Measurements from ENCODE around the gene WNT7A. TPM values are rescaled to one million over a fixed set of nuclear protein-coding genes. Genes with fewer than 3 reads are reported as not detected.

WNT7A gene
- total and polyA plus RNA-seq, 8 donors: 0.35 TPM; not detected in 7

GRCh38 chr3:13845806-13846205 is 34.1 kb downstream of the WNT7A start:
- DNase-seq: no peak
- Histone ChIP-seq H3K27ac (no peak overlapping the region), H3K27me3 (peaks cover 0 to 58% (median 5%) of the 10 kb centered on the region in 3 donors), H3K36me3 (no peaks in the 10 kb centered on the region), H3K9me3 (no peaks in the 10 kb centered on the region), H3K4me3 (no peak overlapping the region), H3K4me1 (no peaks in the 10 kb centered on the region)
- intact Hi-C loops (cut with DNase I; ENCODE audit: low total_unique reads): no loop called here
- TF ChIP-seq CTCF (IDR thresholded peaks at IDR 0.05): no peak
- WGBS, 5 donors: 77 to 87% (median 82%) methylated on average over 6 to 7 of the region's 7 CpGs

- no peak overlapping the region for H3K27ac ChIP-seq
- peaks cover 0 to 52% (median 5%) of the 10 kb centered on the region in 3 donors for H3K27me3 ChIP-seq
- 48 to 50% (median 49%) methylated on average over 10 of the region's 10 CpGs for WGBS, 5 donors
- H3K36me3 ChIP-seq: no peaks in the 10 kb centered on the region
- H3K9me3 ChIP-seq: no peaks in the 10 kb centered on the region
- intact Hi-C loops (cut with DNase I; ENCODE audit: low total_unique reads): no loop called here
- no peak for DNase-seq
- TF ChIP-seq POLR2AphosphoS5 (IDR thresholded peaks at IDR 0.05): no peak
- TF ChIP-seq EP300 (IDR thresholded peaks at IDR 0.05): no peak
- no peak for TF ChIP-seq CTCF (IDR thresholded peaks at IDR 0.05)
- TF ChIP-seq POLR2A (IDR thresholded peaks at IDR 0.05): no peak
- H3K4me1 ChIP-seq: no peaks in the 10 kb centered on the region
- H3K4me3 ChIP-seq: no peak overlapping the region
These were observed 35.0 kb downstream of the WNT7A start for GRCh38 chr3:13844911-13845310.

- intact Hi-C loops (cut with DNase I; ENCODE audit: low total_unique reads): no loop called here
- H3K9me3 ChIP-seq: no peaks in the 10 kb centered on the region
- TF ChIP-seq POLR2A (IDR thresholded peaks at IDR 0.05) (no peak), CTCF (IDR thresholded peaks at IDR 0.05) (no peak), POLR2AphosphoS5 (IDR thresholded peaks at IDR 0.05) (no peak), EP300 (IDR thresholded peaks at IDR 0.05) (no peak)
- no peak overlapping the region for H3K4me3 ChIP-seq
- H3K36me3 ChIP-seq: no peaks in the 10 kb centered on the region
- H3K27me3 ChIP-seq: peaks cover 0 to 46% (median 5%) of the 10 kb centered on the region in 3 donors
- no peak overlapping the region for H3K27ac ChIP-seq
- no peaks in the 10 kb centered on the region for H3K4me1 ChIP-seq
- WGBS, 5 donors: 83 to 85% (median 84%) methylated on average over 4 to 5 of the region's 5 CpGs
- DNase-seq: no peak
These were observed 35.6 kb downstream of the WNT7A start for GRCh38 chr3:13844286-13844685.

GRCh38 chr3:13843351-13843750 is 36.5 kb downstream of the WNT7A start:
- no peaks in the 10 kb centered on the region for H3K9me3 ChIP-seq
- no peaks in the 10 kb centered on the region for H3K36me3 ChIP-seq
- no peak overlapping the region for H3K27ac ChIP-seq
- H3K4me3 ChIP-seq: no peak overlapping the region
- H3K27me3 ChIP-seq: peaks cover 0 to 46% (median 5%) of the 10 kb centered on the region in 3 donors
- H3K4me1 ChIP-seq: no peaks in the 10 kb centered on the region
- no peak for DNase-seq
- intact Hi-C loops (cut with DNase I; ENCODE audit: low total_unique reads): no loop called here
- TF ChIP-seq POLR2AphosphoS5 (IDR thresholded peaks at IDR 0.05): no peak
- no peak for TF ChIP-seq POLR2A (IDR thresholded peaks at IDR 0.05)
- TF ChIP-seq EP300 (IDR thresholded peaks at IDR 0.05): no peak
- no peak for TF ChIP-seq CTCF (IDR thresholded peaks at IDR 0.05)
- WGBS, 5 donors: 74 to 85% (median 78%) methylated on average over 5 of the region's 5 CpGs

All from stomach (tissue), 9 donors.